Measurements from ENCODE around the gene MAP7.
A peak's percentile ranks its signal among the peaks of the same experiment; 100 is the strongest.
"Not testable (repeated sequence)": the region's sequence is repeated elsewhere in the genome, so short reads cannot be mapped to it uniquely, and the experiment has no call there.

MAP7 gene

GRCh38 chr6:136550330-136551071, at the start of gene MAP7:
MAP7 (minus strand) TSS chr6:136550422; CDS start chr6:136550408, 14 bp downstream.
- Mint-ChIP-seq H3K27me3 (peaks cover 47% of the 10 kb centered on the region), H3K36me3 (ENCODE audit: low read depth) (no peaks in the 10 kb centered on the region), H3K27ac (no peak within 1 kb of the TSS), H3K4me3 (peak within 1 kb of the TSS; percentile 64), H3K4me1 (peaks cover 9% of the 10 kb centered on the region), H3K9me3 (no peaks in the 10 kb centered on the region)
- ATAC-seq (peak; percentile 92), DNase-seq (peak; percentile 63)

- Mint-ChIP-seq H3K9me3 (no peaks in the 10 kb centered on the region), H3K4me1 (peaks cover 10% of the 10 kb centered on the region), H3K36me3 (ENCODE audit: low read depth) (peaks cover 23% of the 10 kb centered on the region), H3K4me3 (no peak overlapping the region), H3K27me3 (no peaks in the 10 kb centered on the region), H3K27ac (no peak overlapping the region)
- ATAC-seq, result no peak
- DNase-seq, result no peak
These were observed 49.2 kb upstream of the MAP7 start for GRCh38 chr6:136599329-136600011.

GRCh38 chr6:136598048-136598447, 47.8 kb upstream of the MAP7 start:
- no peaks in the 10 kb centered on the region for H3K9me3 Mint-ChIP-seq
- ATAC-seq, result no peak
- no peak overlapping the region for H3K27ac Mint-ChIP-seq
- H3K4me1 Mint-ChIP-seq, result peaks cover 24% of the 10 kb centered on the region
- H3K36me3 Mint-ChIP-seq (ENCODE audit: low read depth), result peaks cover 28% of the 10 kb centered on the region
- no peak overlapping the region for H3K4me3 Mint-ChIP-seq
- no peak for DNase-seq
- no peaks in the 10 kb centered on the region for H3K27me3 Mint-ChIP-seq

GRCh38 chr6:136594671-136595070, 44.4 kb upstream of the MAP7 start:
- ATAC-seq, result no peak
- H3K4me3 Mint-ChIP-seq, result peak overlapping the region; percentile 64
- H3K4me1 Mint-ChIP-seq, result peaks cover 28% of the 10 kb centered on the region
- peak overlapping the region; percentile 90 for H3K27ac Mint-ChIP-seq
- no peaks in the 10 kb centered on the region for H3K27me3 Mint-ChIP-seq
- peaks cover 52% of the 10 kb centered on the region for H3K36me3 Mint-ChIP-seq (ENCODE audit: low read depth)
- H3K9me3 Mint-ChIP-seq, result peaks cover 6% of the 10 kb centered on the region
- DNase-seq, result no peak

GRCh38 chr6:136593748-136594490, 43.7 kb upstream of the MAP7 start:
- DNase-seq (peak; percentile 49), ATAC-seq (peak; percentile 94)
- Mint-ChIP-seq H3K36me3 (ENCODE audit: low read depth) (peaks cover 52% of the 10 kb centered on the region), H3K9me3 (peaks cover 6% of the 10 kb centered on the region), H3K27me3 (no peaks in the 10 kb centered on the region), H3K4me3 (peak overlapping the region; percentile 64), H3K27ac (peak overlapping the region; percentile 90), H3K4me1 (peaks cover 28% of the 10 kb centered on the region)

GRCh38 chr6:136592930-136593673, 42.9 kb upstream of the MAP7 start:
- peaks cover 6% of the 10 kb centered on the region for H3K9me3 Mint-ChIP-seq
- peaks cover 53% of the 10 kb centered on the region for H3K36me3 Mint-ChIP-seq (ENCODE audit: low read depth)
- peaks cover 28% of the 10 kb centered on the region for H3K4me1 Mint-ChIP-seq
- no peaks in the 10 kb centered on the region for H3K27me3 Mint-ChIP-seq
- no peak for ATAC-seq
- no peak for DNase-seq
- peak overlapping the region; percentile 90 for H3K27ac Mint-ChIP-seq
- peak overlapping the region; percentile 64 for H3K4me3 Mint-ChIP-seq

GRCh38 chr6:136591617-136592016, 41.4 kb upstream of the MAP7 start:
- no peak for DNase-seq
- H3K36me3 Mint-ChIP-seq (ENCODE audit: low read depth), result peaks cover 50% of the 10 kb centered on the region
- H3K4me1 Mint-ChIP-seq, result peaks cover 28% of the 10 kb centered on the region
- no peak for ATAC-seq
- H3K9me3 Mint-ChIP-seq, result peaks cover 6% of the 10 kb centered on the region
- no peaks in the 10 kb centered on the region for H3K27me3 Mint-ChIP-seq
- no peak overlapping the region for H3K27ac Mint-ChIP-seq
- no peak overlapping the region for H3K4me3 Mint-ChIP-seq

GRCh38 chr6:136590846-136591245, 40.6 kb upstream of the MAP7 start:
- DNase-seq, H3K27me3 Mint-ChIP-seq, ATAC-seq, H3K27ac Mint-ChIP-seq, H3K9me3 Mint-ChIP-seq, H3K4me3 Mint-ChIP-seq: not testable (repeated sequence)
- peaks cover 23% of the 10 kb centered on the region for H3K4me1 Mint-ChIP-seq
- peaks cover 43% of the 10 kb centered on the region for H3K36me3 Mint-ChIP-seq (ENCODE audit: low read depth)

GRCh38 chr6:136587527-136587926, 37.3 kb upstream of the MAP7 start:
- H3K4me3 Mint-ChIP-seq, result no peak overlapping the region
- H3K4me1 Mint-ChIP-seq, result no peaks in the 10 kb centered on the region
- H3K27me3 Mint-ChIP-seq, result no peaks in the 10 kb centered on the region
- H3K27ac Mint-ChIP-seq, result no peak overlapping the region
- H3K36me3 Mint-ChIP-seq (ENCODE audit: low read depth), result peaks cover 35% of the 10 kb centered on the region
- peaks cover 6% of the 10 kb centered on the region for H3K9me3 Mint-ChIP-seq
- ATAC-seq, result no peak
- DNase-seq, result no peak

GRCh38 chr6:136586295-136586694, 36.1 kb upstream of the MAP7 start:
- Mint-ChIP-seq H3K27ac (no peak overlapping the region), H3K4me1 (no peaks in the 10 kb centered on the region), H3K36me3 (ENCODE audit: low read depth) (peaks cover 27% of the 10 kb centered on the region), H3K27me3 (no peaks in the 10 kb centered on the region), H3K4me3 (no peak overlapping the region), H3K9me3 (peaks cover 6% of the 10 kb centered on the region)
- ATAC-seq, result no peak
- DNase-seq, result no peak

- H3K9me3 Mint-ChIP-seq, H3K4me1 Mint-ChIP-seq, DNase-seq, ATAC-seq, H3K27ac Mint-ChIP-seq, H3K4me3 Mint-ChIP-seq, H3K27me3 Mint-ChIP-seq: not testable (repeated sequence)
- peaks cover 19% of the 10 kb centered on the region for H3K36me3 Mint-ChIP-seq (ENCODE audit: low read depth)
These were observed 35.3 kb upstream of the MAP7 start for GRCh38 chr6:136585523-136585922.

GRCh38 chr6:136584290-136584689, 34.1 kb upstream of the MAP7 start:
- not testable (repeated sequence) for DNase-seq, ATAC-seq, H3K9me3 Mint-ChIP-seq, H3K4me3 Mint-ChIP-seq, H3K4me1 Mint-ChIP-seq, H3K27me3 Mint-ChIP-seq, H3K27ac Mint-ChIP-seq
- peaks cover 21% of the 10 kb centered on the region for H3K36me3 Mint-ChIP-seq (ENCODE audit: low read depth)

GRCh38 chr6:136582711-136583471, 32.7 kb upstream of the MAP7 start:
- Mint-ChIP-seq H3K4me1 (no peaks in the 10 kb centered on the region), H3K27me3 (no peaks in the 10 kb centered on the region), H3K36me3 (ENCODE audit: low read depth) (peaks cover 28% of the 10 kb centered on the region), H3K4me3 (no peak overlapping the region), H3K27ac (no peak overlapping the region), H3K9me3 (no peaks in the 10 kb centered on the region)
- ATAC-seq (no peak), DNase-seq (no peak)

GRCh38 chr6:136579800-136580199, 29.6 kb upstream of the MAP7 start:
- peaks cover 41% of the 10 kb centered on the region for H3K36me3 Mint-ChIP-seq (ENCODE audit: low read depth)
- no peak overlapping the region for H3K27ac Mint-ChIP-seq
- DNase-seq, result no peak
- no peak for ATAC-seq
- H3K9me3 Mint-ChIP-seq, result no peaks in the 10 kb centered on the region
- H3K4me1 Mint-ChIP-seq, result no peaks in the 10 kb centered on the region
- H3K4me3 Mint-ChIP-seq, result no peak overlapping the region
- H3K27me3 Mint-ChIP-seq, result no peaks in the 10 kb centered on the region
